ENCODE measurements around the gene JAZF1.

The JAZF1 gene

GRCh38 chr7:28165261-28165660 lies 15.3 kb downstream of the JAZF1 start:
- no peak for DNase-seq

- peak; percentile 82 for DNase-seq
Measured at GRCh38 chr7:28163949-28164348, 16.6 kb downstream of the JAZF1 start.

- no peak for DNase-seq
Measured at GRCh38 chr7:28161331-28161730, 19.3 kb downstream of the JAZF1 start.

GRCh38 chr7:28160551-28160991 lies 20.0 kb downstream of the JAZF1 start:
- peak; percentile 87 for DNase-seq

GRCh38 chr7:28157831-28158416 lies 22.7 kb downstream of the JAZF1 start:
- no peak for DNase-seq

GRCh38 chr7:28157076-28157745 lies 23.4 kb downstream of the JAZF1 start:
- DNase-seq, result no peak

GRCh38 chr7:28156401-28156800 lies 24.2 kb downstream of the JAZF1 start:
- no peak for DNase-seq

- peak; percentile 87 for DNase-seq
Measured at GRCh38 chr7:28155964-28156363, 24.6 kb downstream of the JAZF1 start.

- DNase-seq, result no peak
Measured at GRCh38 chr7:28155019-28155660, 25.5 kb downstream of the JAZF1 start.

GRCh38 chr7:28152594-28152993 lies 28.0 kb downstream of the JAZF1 start:
- no peak for DNase-seq

- DNase-seq, result peak; percentile 88
Measured at GRCh38 chr7:28151965-28152364, 28.6 kb downstream of the JAZF1 start.

GRCh38 chr7:28149291-28150101 lies 31.1 kb downstream of the JAZF1 start:
- no peak for DNase-seq

GRCh38 chr7:28145931-28146330 lies 34.7 kb downstream of the JAZF1 start:
- no peak for DNase-seq

- DNase-seq, result no peak
Measured at GRCh38 chr7:28145090-28145626, 35.4 kb downstream of the JAZF1 start.

GRCh38 chr7:28144266-28144665 lies 36.3 kb downstream of the JAZF1 start:
- no peak for DNase-seq

GRCh38 chr7:28142650-28143049 lies 37.9 kb downstream of the JAZF1 start:
- DNase-seq, result no peak

- no peak for DNase-seq
Measured at GRCh38 chr7:28140979-28141378, 39.6 kb downstream of the JAZF1 start.

- no peak for DNase-seq
Measured at GRCh38 chr7:28138837-28139236, 41.8 kb downstream of the JAZF1 start.

- DNase-seq, result peak; percentile 71
Measured at GRCh38 chr7:28137463-28137862, 43.1 kb downstream of the JAZF1 start.

GRCh38 chr7:28136885-28137284 lies 43.7 kb downstream of the JAZF1 start:
- DNase-seq, result no peak

GRCh38 chr7:28136420-28136819 lies 44.2 kb downstream of the JAZF1 start:
- DNase-seq, result no peak

- DNase-seq, result no peak
Measured at GRCh38 chr7:28135760-28136159, 44.8 kb downstream of the JAZF1 start.

GRCh38 chr7:28135315-28135714 lies 45.3 kb downstream of the JAZF1 start:
- no peak for DNase-seq

All from fibroblast of upper back skin (primary cell).